Measurements from ENCODE around the gene CCL14.

The CCL14 gene

DNA sequence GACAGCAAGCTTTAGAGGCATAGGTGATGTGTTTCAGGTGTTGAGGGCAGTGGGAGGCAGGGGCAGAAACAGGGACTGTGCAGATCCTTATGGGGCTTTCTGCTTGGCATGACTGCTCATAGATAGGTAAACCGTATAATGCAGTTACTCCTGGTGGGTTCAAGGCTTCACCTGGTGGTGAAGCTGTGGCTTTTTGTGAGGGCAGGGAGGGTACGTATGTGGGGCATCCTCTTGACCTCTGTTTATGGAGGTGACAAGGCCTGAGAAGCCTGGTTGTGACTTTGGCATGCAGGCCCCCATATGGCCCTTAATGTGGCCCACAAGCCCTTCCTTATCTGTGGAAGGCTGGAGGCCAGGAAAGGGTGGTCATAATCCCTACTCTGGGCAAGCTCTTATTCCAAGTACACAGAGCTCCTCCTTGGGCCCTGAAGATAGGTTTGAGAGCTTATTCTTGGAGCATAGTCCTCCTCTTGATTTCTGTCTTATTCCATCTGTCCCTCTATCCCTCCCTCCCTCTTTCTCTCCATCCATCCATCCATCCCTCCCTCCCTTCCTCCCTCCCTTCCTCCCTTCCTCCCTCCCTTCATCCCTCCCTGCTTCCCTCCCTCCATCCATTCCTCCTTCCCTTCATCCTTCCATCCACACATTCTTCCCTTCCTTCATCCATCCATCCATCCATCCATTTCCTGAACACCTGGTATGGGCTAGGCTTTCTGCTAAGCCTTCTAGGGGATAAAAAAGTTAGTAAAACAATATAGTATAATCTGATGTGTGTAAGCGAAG lies 3.9 kb downstream of the CCL14 start:
- H3K27ac ChIP-seq (replicated peaks; ENCODE audit: low read length), result no peak overlapping the region

GRCh38 chr17:35981908-35982330 lies 4.6 kb downstream of the CCL14 start:
- Histone ChIP-seq H3K4me2 (ENCODE audit: insufficient read depth, low read length, poor library complexity, severe bottlenecking) (no peak overlapping the region), H2AK5ac (ENCODE audit: low read depth, low read length) (no peak overlapping the region), H3K4me1 (ENCODE audit: control insufficient read depth in 2 of 2, insufficient read depth in 1 of 2, low read depth in 1 of 2, low read length in 2 of 2) (no peaks in the 10 kb centered on the region), H2BK15ac (ENCODE audit: low read length) (no peak overlapping the region), H3K23ac (ENCODE audit: low read depth, low read length, poor library complexity) (no peak overlapping the region), H3K9ac (ENCODE audit: low read depth, low read length, poor library complexity) (no peak overlapping the region), H3K27ac (replicated peaks; ENCODE audit: low read length) (no peak overlapping the region), H3K4ac (ENCODE audit: low read length) (no peak overlapping the region), H3K4me3 (ENCODE audit: low read length in 2 of 2) (no peak overlapping the region), H2BK5ac (ENCODE audit: low read length) (no peak overlapping the region), H3K9me3 (replicated peaks in 1 of 2; ENCODE audit: control insufficient read depth in 2 of 2, insufficient read depth in 1 of 2, low read depth in 1 of 2, low read length in 2 of 2) (no peaks in the 10 kb centered on the region), H3K79me1 (ENCODE audit: low read depth, low read length) (no peaks in the 10 kb centered on the region), H3K27me3 (ENCODE audit: control insufficient read depth in 3 of 3, insufficient read depth in 3 of 3, low read depth in 1 of 3, low read length in 3 of 3) (peaks cover 0 to 2% (median 0%) of the 10 kb centered on the region in 3 experiments), H3K14ac (ENCODE audit: low read length) (no peak overlapping the region), H4K91ac (ENCODE audit: low read depth, low read length, poor library complexity) (no peak overlapping the region), H3K18ac (ENCODE audit: low read length) (no peak overlapping the region), H2AFZ (ENCODE audit: low read length) (no peak overlapping the region), H4K8ac (ENCODE audit: low read depth, low read length) (no peak overlapping the region), H3K36me3 (replicated peaks in 1 of 2; ENCODE audit: control insufficient read depth in 2 of 2, insufficient read depth in 2 of 2, low read length in 2 of 2) (no peaks in the 10 kb centered on the region), H2BK120ac (ENCODE audit: low read depth, low read length) (no peak overlapping the region), H2BK12ac (ENCODE audit: low read length) (no peak overlapping the region)
- DNase-seq (ENCODE audit: low spot score), result no peak
- WGBS, 2 donors (ENCODE audit: extremely low coverage in 2 of 2, insufficient read length in 2 of 2, insufficient replicate concordance in 1 of 2), result no CpG with 5 or more reads among the region's 4 CpGs

More for the DNA sequence above, 3.9 kb downstream of the CCL14 start:
- Histone ChIP-seq H2BK120ac (ENCODE audit: low read depth, low read length) (no peak overlapping the region), H3K36me3 (replicated peaks in 1 of 2; ENCODE audit: control insufficient read depth in 2 of 2, insufficient read depth in 2 of 2, low read length in 2 of 2) (no peaks in the 10 kb centered on the region), H2AK5ac (ENCODE audit: low read depth, low read length) (no peak overlapping the region), H3K27me3 (ENCODE audit: control insufficient read depth in 3 of 3, insufficient read depth in 3 of 3, low read depth in 1 of 3, low read length in 3 of 3) (peaks cover 0 to 2% (median 0%) of the 10 kb centered on the region in 3 experiments), H3K79me1 (ENCODE audit: low read depth, low read length) (no peaks in the 10 kb centered on the region), H3K14ac (ENCODE audit: low read length) (no peak overlapping the region), H3K4me2 (ENCODE audit: insufficient read depth, low read length, poor library complexity, severe bottlenecking) (no peak overlapping the region), H4K91ac (ENCODE audit: low read depth, low read length, poor library complexity) (no peak overlapping the region), H2BK5ac (ENCODE audit: low read length) (no peak overlapping the region), H2AFZ (ENCODE audit: low read length) (no peak overlapping the region), H2BK12ac (ENCODE audit: low read length) (no peak overlapping the region), H3K23ac (ENCODE audit: low read depth, low read length, poor library complexity) (no peak overlapping the region), H3K4ac (ENCODE audit: low read length) (no peak overlapping the region), H2BK15ac (ENCODE audit: low read length) (no peak overlapping the region), H3K4me1 (ENCODE audit: control insufficient read depth in 2 of 2, insufficient read depth in 1 of 2, low read depth in 1 of 2, low read length in 2 of 2) (no peaks in the 10 kb centered on the region), H4K8ac (ENCODE audit: low read depth, low read length) (no peak overlapping the region), H3K18ac (ENCODE audit: low read length) (no peak overlapping the region), H3K4me3 (ENCODE audit: low read length in 2 of 2) (no peak overlapping the region), H3K9me3 (replicated peaks in 1 of 2; ENCODE audit: control insufficient read depth in 2 of 2, insufficient read depth in 1 of 2, low read depth in 1 of 2, low read length in 2 of 2) (no peaks in the 10 kb centered on the region), H3K9ac (ENCODE audit: low read depth, low read length, poor library complexity) (no peak overlapping the region)
- WGBS, 2 donors (ENCODE audit: extremely low coverage in 2 of 2, insufficient read length in 2 of 2, insufficient replicate concordance in 1 of 2), result no CpG with 5 or more reads among the region's 3 CpGs
- DNase-seq (ENCODE audit: low spot score), result no peak

GRCh38 chr17:35981246-35981645 lies 5.3 kb downstream of the CCL14 start, which contains the start of gene CCL16:
Gene CCL16 (minus strand): TSS chr17:35981497. CDS start chr17:35981420, 77 bp downstream.
- H2AK5ac ChIP-seq (ENCODE audit: low read depth, low read length), result no peak within 1 kb of the TSS
- H4K8ac ChIP-seq (ENCODE audit: low read depth, low read length), result no peak within 1 kb of the TSS
- H2AFZ ChIP-seq (ENCODE audit: low read length), result no peak within 1 kb of the TSS
- H2BK5ac ChIP-seq (ENCODE audit: low read length), result no peak within 1 kb of the TSS
- H3K4me2 ChIP-seq (ENCODE audit: insufficient read depth, low read length, poor library complexity, severe bottlenecking), result no peak within 1 kb of the TSS
- no peak for DNase-seq (ENCODE audit: low spot score)
- no peaks in the 10 kb centered on the region for H3K4me1 ChIP-seq (ENCODE audit: control insufficient read depth in 2 of 2, insufficient read depth in 1 of 2, low read depth in 1 of 2, low read length in 2 of 2)
- no peak within 1 kb of the TSS for H3K23ac ChIP-seq (ENCODE audit: low read depth, low read length, poor library complexity)
- no peak within 1 kb of the TSS for H3K27ac ChIP-seq (replicated peaks; ENCODE audit: low read length)
- no peak within 1 kb of the TSS for H3K4ac ChIP-seq (ENCODE audit: low read length)
- no peaks in the 10 kb centered on the region for H3K79me1 ChIP-seq (ENCODE audit: low read depth, low read length)
- H3K27me3 ChIP-seq (ENCODE audit: control insufficient read depth in 3 of 3, insufficient read depth in 3 of 3, low read depth in 1 of 3, low read length in 3 of 3), result peaks cover 0 to 2% (median 0%) of the 10 kb centered on the region in 3 experiments
- H2BK15ac ChIP-seq (ENCODE audit: low read length), result no peak within 1 kb of the TSS
- H2BK12ac ChIP-seq (ENCODE audit: low read length), result no peak within 1 kb of the TSS
- H3K18ac ChIP-seq (ENCODE audit: low read length), result no peak within 1 kb of the TSS
- no peak within 1 kb of the TSS for H2BK120ac ChIP-seq (ENCODE audit: low read depth, low read length)
- H3K9me3 ChIP-seq (replicated peaks in 1 of 2; ENCODE audit: control insufficient read depth in 2 of 2, insufficient read depth in 1 of 2, low read depth in 1 of 2, low read length in 2 of 2), result no peaks in the 10 kb centered on the region
- H4K91ac ChIP-seq (ENCODE audit: low read depth, low read length, poor library complexity), result no peak within 1 kb of the TSS
- no peaks in the 10 kb centered on the region for H3K36me3 ChIP-seq (replicated peaks in 1 of 2; ENCODE audit: control insufficient read depth in 2 of 2, insufficient read depth in 2 of 2, low read length in 2 of 2)
- no CpG with 5 or more reads among the region's 12 CpGs for WGBS, 2 donors (ENCODE audit: extremely low coverage in 2 of 2, insufficient read length in 2 of 2, insufficient replicate concordance in 1 of 2)
- no peak within 1 kb of the TSS for H3K4me3 ChIP-seq (ENCODE audit: low read length in 2 of 2)
- H3K9ac ChIP-seq (ENCODE audit: low read depth, low read length, poor library complexity), result no peak within 1 kb of the TSS
- no peak within 1 kb of the TSS for H3K14ac ChIP-seq (ENCODE audit: low read length)

DNA sequence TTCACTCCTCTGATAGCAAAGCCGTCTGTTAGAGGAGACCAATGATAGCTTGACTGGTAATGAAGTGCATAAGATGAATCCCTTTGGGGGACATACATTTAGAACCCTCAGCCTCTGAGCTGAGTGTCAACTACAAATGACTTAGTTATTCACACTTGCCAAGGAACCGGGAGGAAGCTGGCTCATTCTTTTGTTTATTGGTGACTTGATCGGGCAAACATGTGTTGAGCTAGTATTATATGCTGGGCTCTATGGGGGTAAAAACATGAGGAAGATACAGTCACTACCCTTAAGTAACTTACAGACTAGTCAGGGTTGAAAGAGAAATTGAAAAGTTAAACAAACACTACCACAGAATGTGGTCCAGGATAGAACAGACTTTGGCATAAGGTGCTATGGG lies 8.2 kb downstream of the CCL14 start:
- Histone ChIP-seq H4K8ac (ENCODE audit: low read depth, low read length) (no peak overlapping the region), H3K9me3 (replicated peaks in 1 of 2; ENCODE audit: control insufficient read depth in 2 of 2, insufficient read depth in 1 of 2, low read depth in 1 of 2, low read length in 2 of 2) (no peaks in the 10 kb centered on the region), H3K4me2 (ENCODE audit: insufficient read depth, low read length, poor library complexity, severe bottlenecking) (no peak overlapping the region), H2BK5ac (ENCODE audit: low read length) (no peak overlapping the region), H3K36me3 (replicated peaks in 1 of 2; ENCODE audit: control insufficient read depth in 2 of 2, insufficient read depth in 2 of 2, low read length in 2 of 2) (no peaks in the 10 kb centered on the region), H2AFZ (ENCODE audit: low read length) (no peak overlapping the region), H3K4me1 (ENCODE audit: control insufficient read depth in 2 of 2, insufficient read depth in 1 of 2, low read depth in 1 of 2, low read length in 2 of 2) (no peaks in the 10 kb centered on the region), H4K91ac (ENCODE audit: low read depth, low read length, poor library complexity) (no peak overlapping the region), H3K79me1 (ENCODE audit: low read depth, low read length) (no peaks in the 10 kb centered on the region), H3K9ac (ENCODE audit: low read depth, low read length, poor library complexity) (no peak overlapping the region), H3K23ac (ENCODE audit: low read depth, low read length, poor library complexity) (no peak overlapping the region), H2BK15ac (ENCODE audit: low read length) (no peak overlapping the region), H2AK5ac (ENCODE audit: low read depth, low read length) (no peak overlapping the region), H3K27me3 (ENCODE audit: control insufficient read depth in 3 of 3, insufficient read depth in 3 of 3, low read depth in 1 of 3, low read length in 3 of 3) (no peaks in the 10 kb centered on the region), H3K4me3 (ENCODE audit: low read length in 2 of 2) (no peak overlapping the region), H3K27ac (replicated peaks; ENCODE audit: low read length) (no peak overlapping the region), H2BK12ac (ENCODE audit: low read length) (no peak overlapping the region), H2BK120ac (ENCODE audit: low read depth, low read length) (no peak overlapping the region), H3K4ac (ENCODE audit: low read length) (no peak overlapping the region), H3K18ac (ENCODE audit: low read length) (no peak overlapping the region), H3K14ac (ENCODE audit: low read length) (no peak overlapping the region)
- WGBS, 2 donors (ENCODE audit: extremely low coverage in 2 of 2, insufficient read length in 2 of 2, insufficient replicate concordance in 1 of 2), result no CpG with 5 or more reads among the region's 3 CpGs
- no peak for DNase-seq (ENCODE audit: low spot score)

All from neuronal stem cell (in vitro differentiated cells).